ENCODE data around the gene TCTN3.

DNA sequence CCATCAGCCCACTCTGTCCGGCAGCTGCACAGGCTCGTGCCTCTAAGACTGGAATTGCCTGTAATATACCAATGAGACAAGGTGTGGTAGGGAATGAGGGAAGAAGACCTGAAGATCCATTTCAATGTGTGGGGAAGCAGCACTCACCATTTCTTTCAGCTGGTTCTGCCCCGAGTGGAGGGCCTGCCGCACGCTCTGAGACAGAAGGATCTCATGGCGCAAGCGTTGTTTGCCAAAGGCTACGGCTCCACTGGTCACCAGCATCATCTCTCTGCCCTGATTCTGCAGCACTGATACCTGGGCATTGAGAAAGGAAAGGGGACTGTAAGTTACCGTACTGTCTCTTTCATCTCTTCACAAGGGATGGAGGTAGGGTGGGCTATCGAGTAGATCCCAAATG lies 56.6 kb downstream of the TCTN3 start:
- TF ChIP-seq, protein P1, sequence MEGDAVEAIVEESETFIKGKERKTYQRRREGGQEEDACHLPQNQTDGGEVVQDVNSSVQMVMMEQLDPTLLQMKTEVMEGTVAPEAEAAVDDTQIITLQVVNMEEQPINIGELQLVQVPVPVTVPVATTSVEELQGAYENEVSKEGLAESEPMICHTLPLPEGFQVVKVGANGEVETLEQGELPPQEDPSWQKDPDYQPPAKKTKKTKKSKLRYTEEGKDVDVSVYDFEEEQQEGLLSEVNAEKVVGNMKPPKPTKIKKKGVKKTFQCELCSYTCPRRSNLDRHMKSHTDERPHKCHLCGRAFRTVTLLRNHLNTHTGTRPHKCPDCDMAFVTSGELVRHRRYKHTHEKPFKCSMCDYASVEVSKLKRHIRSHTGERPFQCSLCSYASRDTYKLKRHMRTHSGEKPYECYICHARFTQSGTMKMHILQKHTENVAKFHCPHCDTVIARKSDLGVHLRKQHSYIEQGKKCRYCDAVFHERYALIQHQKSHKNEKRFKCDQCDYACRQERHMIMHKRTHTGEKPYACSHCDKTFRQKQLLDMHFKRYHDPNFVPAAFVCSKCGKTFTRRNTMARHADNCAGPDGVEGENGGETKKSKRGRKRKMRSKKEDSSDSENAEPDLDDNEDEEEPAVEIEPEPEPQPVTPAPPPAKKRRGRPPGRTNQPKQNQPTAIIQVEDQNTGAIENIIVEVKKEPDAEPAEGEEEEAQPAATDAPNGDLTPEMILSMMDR (IDR thresholded peaks at IDR 0.05), result no peak
- TF ChIP-seq POLR2A (IDR thresholded peaks at IDR 0.05) (no peak), EP300 (IDR thresholded peaks at IDR 0.05) (no peak)
